Activated CD4-positive, alpha-beta T cell treated with anti-CD3 and anti-CD28 coated beads, Interleukin-2, amount 10 ng/mL, durations not matched to agents 7 days and 5 days (primary cell): ENCODE data around the gene PADI3. TPM values are rescaled to one million over a fixed set of nuclear protein-coding genes. Genes with fewer than 3 reads are reported as not detected.

Source experiments
- CTCF ChIA-PET: fragments of 350-600 bp; sonication (Branson Sonifier 250); formaldehyde crosslinking; loops from one replicate; lab custom pipeline; 2021; ENCODE audit warnings: antibody characterized with exemption; lab: Charles Lee
- POLR2A ChIA-PET: fragments of 350-600 bp; sonication (Branson Sonifier 250); formaldehyde crosslinking; loops from one replicate; lab custom pipeline; 2021; ENCODE audit warnings: antibody characterized with exemption; lab: Charles Lee
- DNase-seq: peaks from one replicate; pipeline ENCODE4 v3.0.0-alpha.2; 2020
- H3K27ac Mint-ChIP-seq: one replicate; pipeline ENCODE4 v1.8.0; 2021; ENCODE audit warnings: mild to moderate bottlenecking, moderate library complexity, mixed read lengths
- H3K27me3 Mint-ChIP-seq: one replicate; pipeline ENCODE4 v1.8.0; 2021; ENCODE audit warnings: mixed read lengths
- H3K36me3 Mint-ChIP-seq: one replicate; pipeline ENCODE4 v1.8.0; 2021; ENCODE audit warnings: low read depth, mixed read lengths
- H3K4me1 Mint-ChIP-seq: one replicate; pipeline ENCODE4 v1.8.0; 2021; ENCODE audit warnings: mixed read lengths
- H3K4me3 Mint-ChIP-seq: one replicate; pipeline ENCODE4 v1.8.0; 2021; ENCODE audit warnings: mild to moderate bottlenecking, moderate library complexity, mixed read lengths
- H3K9me3 Mint-ChIP-seq: one replicate; pipeline ENCODE4 v1.8.0; 2021; ENCODE audit warnings: mixed read lengths
- total RNA-seq, 2 experiments: library from RNA; stranded (reverse); gene quantifications; one replicate each; pipeline ENCODE4 v1.2.3, GENCODE V29; 2021

The PADI3 gene
- total RNA-seq, 2 experiments from 2014 or later, result not detected

DNA sequence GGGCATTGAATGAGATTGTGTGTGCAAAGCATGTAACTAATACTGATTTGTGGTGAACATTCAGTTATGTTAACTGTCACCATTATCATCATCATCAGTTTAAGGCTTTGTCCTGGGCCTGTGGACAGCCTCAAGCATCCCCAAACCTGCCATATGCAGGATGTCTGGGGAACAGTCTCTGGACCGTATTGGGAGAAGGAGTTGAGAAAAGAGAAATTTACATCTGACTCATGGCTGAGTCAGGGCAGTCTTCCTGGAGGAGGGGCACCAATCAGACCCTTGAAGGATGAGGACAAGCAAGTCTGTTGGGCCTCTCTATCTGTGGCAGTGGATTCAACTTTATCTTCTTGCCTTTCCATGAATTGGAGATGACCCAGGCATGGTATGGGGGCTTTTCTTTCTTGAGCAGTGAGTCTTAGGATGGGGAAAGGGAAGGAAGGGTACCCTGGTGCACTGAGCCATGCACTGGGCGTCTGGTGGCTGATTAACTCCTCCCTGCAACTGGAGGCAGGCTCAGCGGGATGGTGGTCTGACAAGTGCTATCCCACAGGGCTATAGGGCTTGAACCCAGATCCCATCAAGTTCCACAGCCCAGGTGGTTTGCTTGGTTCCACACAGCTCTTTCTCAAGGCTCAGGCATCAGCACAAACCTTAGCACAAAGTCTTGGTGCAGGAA, 2.9 kb downstream of the PADI3 start:
- H3K4me3 Mint-ChIP-seq, result no peak overlapping the region
- no peaks in the 10 kb centered on the region for H3K9me3 Mint-ChIP-seq
- H3K27ac Mint-ChIP-seq, result no peak overlapping the region
- H3K36me3 Mint-ChIP-seq, result no peaks in the 10 kb centered on the region
- POLR2A ChIA-PET, result no interaction called here
- H3K4me1 Mint-ChIP-seq, result no peaks in the 10 kb centered on the region
- peaks cover 2% of the 10 kb centered on the region for H3K27me3 Mint-ChIP-seq
- no peak for DNase-seq
- CTCF ChIA-PET, result interaction anchor here (0.7 kb wide), 1 partner anchor 46 kb away, joined by 5 read pairs; no protein-coding TSS in a partner anchor

DNA sequence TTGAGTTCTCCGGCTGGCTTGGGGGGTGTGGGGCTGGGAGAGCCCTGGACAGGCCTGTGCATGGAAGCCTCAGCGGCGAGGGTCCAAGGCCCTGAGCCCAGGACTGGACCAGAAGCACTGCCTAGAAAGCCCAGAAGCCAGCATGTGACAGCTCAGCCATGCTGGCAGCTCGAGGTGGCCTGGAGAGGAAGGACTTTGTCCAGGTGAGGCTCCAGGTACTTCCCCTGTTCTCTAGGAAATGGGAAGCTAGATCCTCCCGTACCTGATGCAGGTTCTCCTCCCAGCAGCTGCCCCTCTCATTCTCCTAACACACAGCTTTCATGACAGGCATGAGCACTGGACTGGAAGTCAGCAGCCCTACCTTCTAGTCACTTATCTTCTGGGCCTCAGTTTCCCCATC, 6.4 kb downstream of the PADI3 start:
- Mint-ChIP-seq H3K9me3 (no peaks in the 10 kb centered on the region), H3K4me1 (no peaks in the 10 kb centered on the region)
- CTCF ChIA-PET, result no interaction called here

DNA sequence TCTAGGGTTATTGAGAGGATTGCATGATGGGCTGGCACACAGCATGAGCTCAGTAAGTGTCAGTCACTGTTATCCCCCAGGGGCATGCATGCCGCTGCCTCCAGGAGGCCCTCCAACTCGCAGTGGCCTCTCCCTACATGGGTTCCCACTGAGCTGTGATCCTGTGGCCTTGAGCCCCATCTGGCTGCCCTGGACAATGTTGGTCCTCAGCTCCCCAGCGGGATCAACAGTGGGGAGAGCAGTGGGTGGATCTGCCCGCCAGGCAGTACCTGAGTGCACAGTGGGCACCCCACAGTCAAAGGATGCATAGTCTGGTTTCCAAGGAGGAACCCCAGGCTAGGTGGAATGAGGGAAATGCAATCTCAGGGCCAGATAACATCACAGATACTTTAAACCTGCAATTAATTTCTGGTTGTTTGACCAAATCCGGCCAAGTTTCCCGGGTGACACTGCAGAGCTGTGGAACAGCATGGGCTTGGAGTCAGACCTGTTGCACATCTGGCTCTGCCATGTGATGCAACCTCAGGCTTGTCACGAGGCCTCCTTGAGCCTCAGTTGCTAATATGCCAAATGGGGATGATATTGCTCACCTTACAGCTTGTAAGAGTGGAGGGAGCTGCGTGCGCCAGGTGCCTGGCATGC, 9.3 kb downstream of the PADI3 start:
- H3K27ac Mint-ChIP-seq, result no peak overlapping the region
- no peaks in the 10 kb centered on the region for H3K36me3 Mint-ChIP-seq
- POLR2A ChIA-PET, result no interaction called here
- CTCF ChIA-PET, result interaction anchor here (0.6 kb wide), 1 partner anchor 23 kb away, joined by 3 read pairs; no protein-coding TSS in a partner anchor
- H3K4me1 Mint-ChIP-seq, result no peaks in the 10 kb centered on the region
- DNase-seq, result no peak
- H3K27me3 Mint-ChIP-seq, result peaks cover 9% of the 10 kb centered on the region
- H3K4me3 Mint-ChIP-seq, result no peak overlapping the region
- H3K9me3 Mint-ChIP-seq, result no peaks in the 10 kb centered on the region

More for the DNA sequence above, 6.4 kb downstream of the PADI3 start:
- peaks cover 2% of the 10 kb centered on the region for H3K27me3 Mint-ChIP-seq
- no peak for DNase-seq
- POLR2A ChIA-PET, result no interaction called here
- H3K36me3 Mint-ChIP-seq, result no peaks in the 10 kb centered on the region
- H3K27ac Mint-ChIP-seq, result no peak overlapping the region
- H3K4me3 Mint-ChIP-seq, result no peak overlapping the region

DNA sequence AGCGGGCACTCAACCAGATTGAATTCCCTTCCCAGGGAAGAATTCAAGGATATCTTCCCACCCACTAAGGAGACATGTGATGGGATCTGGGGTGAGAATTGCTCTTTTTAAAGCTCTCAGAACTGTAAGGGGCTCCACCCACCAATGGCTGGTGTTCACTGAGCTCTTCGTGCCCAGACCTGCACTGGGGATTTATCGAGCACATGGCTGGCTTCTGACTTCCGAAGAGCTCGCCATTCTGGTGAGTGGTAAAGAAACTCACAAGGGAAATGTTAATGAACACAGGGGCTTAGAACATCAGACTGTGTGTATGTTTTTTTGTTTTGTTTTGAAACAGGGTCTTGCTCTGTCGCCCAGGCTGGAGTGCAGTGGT, 9.8 kb downstream of the PADI3 start:
- Mint-ChIP-seq H3K27me3 (peaks cover 11% of the 10 kb centered on the region), H3K36me3 (no peaks in the 10 kb centered on the region), H3K4me3 (no peak overlapping the region), H3K27ac (no peak overlapping the region), H3K9me3 (no peaks in the 10 kb centered on the region), H3K4me1 (no peaks in the 10 kb centered on the region)
- ChIA-PET POLR2A (no interaction called here), CTCF (interaction anchor here (0.6 kb wide), 1 partner anchor 23 kb away, joined by 3 read pairs; no protein-coding TSS in a partner anchor)
- no peak for DNase-seq

DNA sequence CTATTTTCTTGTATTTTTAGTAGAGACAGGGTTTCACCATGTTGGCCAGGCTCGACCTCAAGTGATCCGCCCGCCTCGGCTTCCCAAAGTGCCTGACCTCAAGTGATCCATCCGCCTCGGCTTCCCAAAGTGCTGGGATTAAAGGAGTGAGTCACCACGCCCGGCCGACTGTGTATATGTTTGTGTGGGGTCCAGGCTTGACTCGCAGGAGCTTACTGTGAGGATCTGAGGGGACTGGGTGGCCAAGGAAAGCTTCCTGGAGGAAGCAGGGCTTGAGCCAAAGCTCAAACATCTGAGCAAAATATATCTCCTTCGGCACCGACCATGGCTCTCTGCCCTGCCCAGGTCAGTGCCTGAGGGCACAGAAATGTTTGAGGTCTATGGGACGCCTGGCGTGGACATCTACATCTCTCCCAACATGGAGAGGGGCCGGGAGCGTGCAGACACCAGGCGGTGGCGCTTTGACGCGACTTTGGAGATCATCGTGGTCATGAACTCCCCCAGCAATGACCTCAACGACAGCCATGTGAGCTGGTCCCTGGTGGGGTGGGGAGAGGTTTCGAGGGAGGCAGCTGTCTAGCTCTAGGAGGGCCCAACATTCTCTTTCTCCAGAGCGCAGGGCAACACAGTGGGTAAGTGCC, 10.5 kb downstream of the PADI3 start:
- peaks cover 15% of the 10 kb centered on the region for H3K27me3 Mint-ChIP-seq
- no peak overlapping the region for H3K27ac Mint-ChIP-seq
- H3K4me1 Mint-ChIP-seq, result no peaks in the 10 kb centered on the region
- H3K9me3 Mint-ChIP-seq, result no peaks in the 10 kb centered on the region
- no peaks in the 10 kb centered on the region for H3K36me3 Mint-ChIP-seq
- ChIA-PET POLR2A (no interaction called here), CTCF (interaction anchor here (1.0 kb wide), 1 partner anchor 13 kb away, joined by 3 read pairs; no protein-coding TSS in a partner anchor)
- H3K4me3 Mint-ChIP-seq, result no peak overlapping the region
- DNase-seq, result no peak

DNA sequence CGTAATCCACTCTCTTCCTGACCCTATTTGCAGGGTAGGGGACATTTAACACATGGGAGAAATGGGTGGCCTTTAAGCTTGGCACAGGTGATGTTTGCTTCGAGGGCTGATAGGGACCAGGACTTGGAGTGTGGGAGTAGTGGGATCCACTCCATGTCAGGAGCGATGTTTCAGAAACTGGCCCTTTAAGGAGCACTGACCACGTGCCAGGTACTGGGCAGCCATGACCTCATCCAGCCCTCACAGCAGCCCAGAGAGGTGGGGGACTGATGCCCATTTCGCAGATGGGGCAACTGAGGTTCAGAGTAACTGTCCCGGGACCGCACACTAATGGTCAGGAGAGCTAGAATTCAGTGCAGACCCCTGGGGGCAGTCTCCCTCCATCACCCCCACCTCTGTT, 11.4 kb downstream of the PADI3 start:
- Mint-ChIP-seq H3K4me1 (no peaks in the 10 kb centered on the region), H3K27me3 (peaks cover 16% of the 10 kb centered on the region), H3K27ac (no peak overlapping the region), H3K36me3 (no peaks in the 10 kb centered on the region), H3K9me3 (no peaks in the 10 kb centered on the region), H3K4me3 (no peak overlapping the region)
- ChIA-PET POLR2A (no interaction called here), CTCF (interaction anchor here (1.0 kb wide), 1 partner anchor 14 kb away, joined by 3 read pairs; no protein-coding TSS in a partner anchor)
- DNase-seq, result no peak

DNA sequence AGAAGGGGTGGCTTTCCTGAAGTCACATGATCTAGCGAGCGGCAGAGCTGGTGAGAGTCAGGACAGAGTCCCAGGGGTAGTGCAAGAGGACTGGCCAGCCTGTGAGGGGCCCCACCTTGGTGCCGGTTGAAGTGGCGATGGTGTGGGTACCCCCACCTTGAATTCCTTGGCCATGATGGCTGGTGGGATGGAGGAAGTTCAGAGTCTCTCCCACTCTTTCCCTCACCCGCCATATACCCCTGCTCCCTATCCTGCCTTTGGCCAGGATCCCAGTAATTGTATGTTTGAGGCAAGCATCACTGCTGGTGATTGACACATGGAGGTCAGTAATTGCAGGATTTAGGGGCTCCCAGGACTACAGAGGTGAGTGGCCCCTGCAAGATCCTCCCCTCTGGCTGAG, 11.8 kb downstream of the PADI3 start:
- Mint-ChIP-seq H3K4me3 (no peak overlapping the region), H3K9me3 (no peaks in the 10 kb centered on the region), H3K27me3 (peaks cover 16% of the 10 kb centered on the region), H3K4me1 (no peaks in the 10 kb centered on the region), H3K36me3 (no peaks in the 10 kb centered on the region), H3K27ac (no peak overlapping the region)
- no peak for DNase-seq
- ChIA-PET POLR2A (no interaction called here), CTCF (no interaction called here)

DNA sequence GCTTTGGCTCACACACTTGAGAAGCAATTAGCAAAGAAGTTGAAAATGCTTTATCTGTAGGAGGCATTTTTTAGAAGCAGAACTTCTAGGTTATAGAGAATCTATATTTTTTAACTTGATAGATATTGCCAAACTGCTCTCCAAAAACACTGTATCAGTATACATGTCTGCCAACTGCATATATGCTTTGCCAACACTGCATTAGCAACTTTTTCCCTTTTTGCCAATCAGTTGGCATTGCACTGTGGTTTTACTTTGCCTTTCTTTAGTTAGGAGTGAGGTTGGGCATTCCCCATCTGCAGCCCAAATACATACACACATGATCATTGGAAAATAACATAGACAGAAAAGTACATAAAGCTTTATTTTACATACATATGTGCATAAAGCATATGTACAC, 15.0 kb downstream of the PADI3 start:
- H3K36me3 Mint-ChIP-seq, result no peaks in the 10 kb centered on the region
- ChIA-PET POLR2A (no interaction called here), CTCF (interaction anchor here (1.7 kb wide), 1 partner anchor 8 kb away, joined by 4 read pairs; no protein-coding TSS in a partner anchor)
- H3K9me3 Mint-ChIP-seq, result no peaks in the 10 kb centered on the region
- no peak for DNase-seq
- H3K4me1 Mint-ChIP-seq, result no peaks in the 10 kb centered on the region
- H3K27ac Mint-ChIP-seq, result no peak overlapping the region
- H3K27me3 Mint-ChIP-seq, result peaks cover 14% of the 10 kb centered on the region
- no peak overlapping the region for H3K4me3 Mint-ChIP-seq

DNA sequence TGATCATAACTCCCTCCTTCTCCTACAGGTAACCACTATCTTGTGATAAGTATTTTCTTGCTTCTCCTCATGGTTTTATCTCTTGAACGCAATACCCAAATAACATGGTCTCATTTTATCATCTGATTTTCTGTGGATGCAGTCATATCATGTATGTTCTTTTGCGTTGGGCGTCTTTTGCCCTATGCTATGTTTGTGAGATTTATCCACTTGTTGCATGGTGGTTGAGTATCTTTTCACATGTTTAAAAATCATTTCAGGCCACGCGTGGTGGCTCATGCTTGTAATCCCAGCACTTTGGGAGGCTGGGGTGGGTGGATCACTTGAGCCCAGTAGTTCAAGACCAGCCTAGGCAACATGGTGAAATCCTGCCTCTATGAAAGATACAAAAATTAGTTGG, 15.6 kb downstream of the PADI3 start:
- DNase-seq, result no peak
- POLR2A ChIA-PET, result no interaction called here
- CTCF ChIA-PET, result no interaction called here
- H3K4me3 Mint-ChIP-seq, result no peak overlapping the region
- no peaks in the 10 kb centered on the region for H3K9me3 Mint-ChIP-seq
- peaks cover 14% of the 10 kb centered on the region for H3K27me3 Mint-ChIP-seq
- H3K36me3 Mint-ChIP-seq, result no peaks in the 10 kb centered on the region
- H3K27ac Mint-ChIP-seq, result no peak overlapping the region
- H3K4me1 Mint-ChIP-seq, result no peaks in the 10 kb centered on the region

DNA sequence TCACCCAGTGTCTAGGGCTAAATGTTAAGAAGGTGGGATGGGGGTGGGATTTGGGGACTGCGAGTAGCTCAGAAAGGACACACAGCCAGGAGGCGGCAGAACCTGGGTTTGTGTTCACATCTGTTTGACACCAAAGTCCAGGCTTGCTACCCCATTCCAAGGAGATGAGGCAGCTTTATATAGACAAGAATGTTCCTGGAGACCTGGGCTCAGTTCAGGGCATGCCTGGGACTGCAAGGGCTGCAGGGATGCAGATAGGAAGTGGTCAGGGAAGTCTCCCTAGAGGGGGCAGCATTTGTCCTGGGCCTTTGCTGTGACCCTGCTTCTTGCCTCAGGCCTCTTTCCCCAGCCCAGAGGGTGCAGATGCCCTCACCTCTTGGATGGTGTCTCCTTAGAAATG, 16.3 kb downstream of the PADI3 start:
- no peaks in the 10 kb centered on the region for H3K9me3 Mint-ChIP-seq
- CTCF ChIA-PET, result no interaction called here
- no peaks in the 10 kb centered on the region for H3K4me1 Mint-ChIP-seq
- no peaks in the 10 kb centered on the region for H3K36me3 Mint-ChIP-seq
- H3K4me3 Mint-ChIP-seq, result no peak overlapping the region
- DNase-seq, result no peak
- H3K27ac Mint-ChIP-seq, result no peak overlapping the region
- POLR2A ChIA-PET, result no interaction called here
- H3K27me3 Mint-ChIP-seq, result peaks cover 14% of the 10 kb centered on the region

DNA sequence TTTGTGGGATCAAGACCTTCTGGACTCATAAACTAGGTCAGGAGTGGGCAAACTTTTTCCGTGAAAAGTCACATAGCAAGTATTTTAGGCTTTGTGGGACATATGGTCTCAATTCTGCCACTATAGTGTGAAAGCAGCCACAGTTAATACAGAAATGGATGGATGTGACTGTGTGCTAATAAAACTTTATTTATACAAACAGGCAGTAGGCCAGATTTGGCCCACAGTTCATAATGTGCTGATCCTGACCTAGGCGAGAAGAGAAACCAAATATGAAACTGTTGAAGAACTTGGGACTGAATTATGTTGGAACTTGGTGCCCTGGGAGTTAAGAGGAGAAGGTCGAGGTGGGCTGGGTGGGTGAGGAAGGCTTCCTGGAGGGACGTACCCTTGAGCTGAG, 17.1 kb downstream of the PADI3 start:
- no peak overlapping the region for H3K4me3 Mint-ChIP-seq
- DNase-seq, result no peak
- H3K27ac Mint-ChIP-seq, result no peak overlapping the region
- H3K4me1 Mint-ChIP-seq, result no peaks in the 10 kb centered on the region
- H3K27me3 Mint-ChIP-seq, result peaks cover 14% of the 10 kb centered on the region
- H3K36me3 Mint-ChIP-seq, result no peaks in the 10 kb centered on the region
- no peaks in the 10 kb centered on the region for H3K9me3 Mint-ChIP-seq
- ChIA-PET CTCF (no interaction called here), POLR2A (no interaction called here)

DNA sequence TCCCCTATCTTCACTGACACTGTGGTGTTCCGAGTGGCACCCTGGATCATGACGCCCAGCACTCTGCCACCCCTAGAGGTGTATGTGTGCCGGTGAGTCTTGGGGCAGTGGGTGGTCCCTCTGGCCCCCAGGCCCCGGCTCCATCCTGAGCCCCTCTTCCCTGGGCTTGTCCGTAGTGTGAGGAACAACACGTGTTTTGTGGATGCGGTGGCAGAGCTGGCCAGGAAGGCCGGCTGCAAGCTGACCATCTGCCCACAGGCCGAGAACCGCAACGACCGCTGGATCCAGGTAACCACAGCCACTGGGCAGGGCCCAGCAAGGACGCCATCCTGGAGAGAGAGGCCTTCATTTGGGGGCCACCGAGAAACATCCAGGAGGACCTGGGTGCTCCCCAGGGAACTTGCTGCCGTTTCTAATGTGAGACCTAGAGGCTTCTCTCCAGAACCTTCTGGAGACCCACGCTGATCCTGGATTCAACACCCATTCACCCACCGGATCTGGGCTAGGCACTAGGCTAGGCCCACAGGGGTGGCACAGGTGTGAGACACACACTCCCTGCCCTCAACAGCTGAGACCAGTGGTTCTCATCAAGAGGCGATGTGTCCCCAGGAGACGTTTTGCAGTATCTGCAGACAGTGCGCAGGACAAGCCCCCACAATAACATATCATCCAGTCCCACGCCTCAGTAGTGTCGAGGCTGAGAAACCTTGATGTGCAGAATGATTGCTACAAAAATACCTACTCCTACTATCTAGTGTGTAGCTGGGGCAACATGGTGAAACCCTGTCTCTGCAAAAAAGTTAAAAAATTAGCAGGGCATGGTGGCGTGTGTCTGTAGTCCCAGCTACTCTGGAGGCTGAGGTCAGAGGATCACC, 22.2 kb downstream of the PADI3 start:
- POLR2A ChIA-PET, result no interaction called here
- H3K36me3 Mint-ChIP-seq, result no peaks in the 10 kb centered on the region
- H3K9me3 Mint-ChIP-seq, result no peaks in the 10 kb centered on the region
- H3K27me3 Mint-ChIP-seq, result peaks cover 3% of the 10 kb centered on the region
- no peak overlapping the region for H3K4me3 Mint-ChIP-seq
- no peaks in the 10 kb centered on the region for H3K4me1 Mint-ChIP-seq
- no peak overlapping the region for H3K27ac Mint-ChIP-seq
- CTCF ChIA-PET, result interaction anchor here (1.5 kb wide), 1 partner anchor 8 kb away, joined by 4 read pairs; no protein-coding TSS in a partner anchor
- no peak for DNase-seq
